ENCODE results near the gene MRGPRG.
"Not testable (repeated sequence)": the region's sequence is repeated elsewhere in the genome, so short reads cannot be mapped to it uniquely, and the experiment has no call there.

The MRGPRG gene, protein sequence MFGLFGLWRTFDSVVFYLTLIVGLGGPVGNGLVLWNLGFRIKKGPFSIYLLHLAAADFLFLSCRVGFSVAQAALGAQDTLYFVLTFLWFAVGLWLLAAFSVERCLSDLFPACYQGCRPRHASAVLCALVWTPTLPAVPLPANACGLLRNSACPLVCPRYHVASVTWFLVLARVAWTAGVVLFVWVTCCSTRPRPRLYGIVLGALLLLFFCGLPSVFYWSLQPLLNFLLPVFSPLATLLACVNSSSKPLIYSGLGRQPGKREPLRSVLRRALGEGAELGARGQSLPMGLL

DNA sequence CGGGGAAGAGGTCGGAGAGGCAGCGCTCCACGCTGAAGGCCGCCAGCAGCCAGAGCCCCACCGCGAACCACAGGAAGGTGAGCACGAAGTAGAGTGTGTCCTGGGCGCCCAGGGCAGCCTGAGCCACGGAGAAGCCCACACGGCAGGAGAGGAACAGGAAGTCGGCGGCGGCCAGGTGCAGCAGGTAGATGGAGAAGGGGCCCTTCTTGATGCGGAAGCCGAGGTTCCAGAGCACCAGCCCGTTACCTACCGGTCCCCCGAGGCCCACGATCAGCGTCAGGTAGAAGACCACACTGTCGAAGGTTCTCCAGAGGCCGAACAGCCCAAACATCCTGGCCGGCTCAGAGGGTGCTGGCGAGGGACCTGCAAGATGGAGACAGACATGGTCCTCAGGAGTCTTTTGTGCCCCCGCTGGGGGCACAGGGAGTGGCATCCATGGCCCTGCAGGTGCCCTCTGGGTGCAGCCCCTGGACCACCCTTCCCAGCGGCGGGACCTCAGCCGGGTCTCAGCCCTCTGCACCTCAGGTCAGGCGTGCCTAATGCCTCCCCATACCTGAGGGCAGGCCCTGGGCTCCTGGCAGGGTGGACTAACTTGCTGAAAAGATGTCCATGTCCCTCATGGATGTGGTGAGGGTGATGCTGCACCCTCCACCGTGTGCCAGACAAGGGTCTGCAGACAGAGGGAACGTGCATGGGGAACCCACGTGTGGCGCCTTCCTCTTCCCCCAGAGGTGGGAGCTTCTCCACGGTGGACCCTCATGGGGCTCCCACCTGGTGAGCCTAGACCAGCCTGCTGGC, at the start of gene MRGPRG:
Gene MRGPRG (minus strand): TSS at position 331 of the 798 bp plus-strand sequence. CDS start 0 bp downstream, at position 331.
- DNase-seq (ENCODE audit: low read depth) = no peak

DNA sequence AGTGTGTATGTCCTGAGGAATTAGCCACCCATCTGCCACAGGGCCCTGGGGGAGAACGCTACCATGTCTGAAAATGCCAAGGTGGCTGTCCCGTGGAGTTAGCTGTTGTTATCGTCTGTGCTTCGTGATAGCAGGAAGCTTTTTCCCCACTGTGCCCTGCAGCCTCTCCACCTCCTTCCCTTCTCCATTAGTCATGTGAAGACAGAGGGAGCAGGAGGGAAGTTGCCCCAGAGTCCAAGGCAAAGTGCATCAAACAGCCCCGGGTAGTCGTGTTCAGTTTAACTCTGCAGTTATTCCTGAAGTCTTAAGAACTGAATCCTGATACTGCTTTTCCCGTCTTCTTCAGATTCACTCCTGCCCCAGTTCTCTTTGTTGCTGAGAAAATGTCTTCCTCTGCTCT, 43.9 kb upstream of the MRGPRG start:
- not testable (repeated sequence) for DNase-seq (ENCODE audit: low read depth)

DNA sequence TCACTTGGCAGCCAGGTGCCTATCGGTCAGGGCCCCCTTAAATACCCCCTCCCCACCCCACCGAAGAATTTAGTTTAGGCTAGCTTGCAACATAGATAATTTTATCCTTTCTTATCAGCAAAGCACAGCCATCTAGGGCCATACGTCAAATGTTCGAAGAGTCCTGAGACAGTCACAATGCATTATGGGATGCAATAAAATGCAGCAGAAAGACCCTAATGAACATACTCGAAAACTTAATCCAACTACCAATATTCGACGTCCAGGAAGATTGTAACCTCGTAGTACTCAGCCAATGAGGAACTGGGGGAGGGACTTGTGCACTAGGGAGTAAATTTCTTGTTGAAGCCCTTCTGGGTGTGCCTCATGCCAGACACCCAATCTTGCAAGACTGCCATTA, 43.2 kb upstream of the MRGPRG start:
- not testable (repeated sequence) for DNase-seq (ENCODE audit: low read depth)

DNA sequence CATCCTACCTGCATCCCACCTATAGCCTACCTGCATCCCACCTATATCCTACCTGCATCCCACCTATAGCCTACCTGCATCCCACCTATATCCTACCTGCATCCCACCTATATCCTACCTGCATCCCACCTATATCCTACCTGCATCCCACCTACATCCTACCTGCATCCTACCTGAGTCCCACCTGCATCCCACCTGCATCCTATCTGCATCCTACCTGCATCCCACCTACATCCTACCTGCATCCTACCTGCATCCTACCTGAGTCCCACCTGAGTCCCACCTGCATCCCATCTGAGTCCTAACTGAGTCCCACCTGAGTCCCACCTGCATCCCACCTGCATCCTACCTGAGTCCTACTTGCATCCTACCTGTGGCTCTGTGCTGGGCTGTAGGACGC, 38.9 kb upstream of the MRGPRG start:
- not testable (repeated sequence) for DNase-seq (ENCODE audit: low read depth)

DNA sequence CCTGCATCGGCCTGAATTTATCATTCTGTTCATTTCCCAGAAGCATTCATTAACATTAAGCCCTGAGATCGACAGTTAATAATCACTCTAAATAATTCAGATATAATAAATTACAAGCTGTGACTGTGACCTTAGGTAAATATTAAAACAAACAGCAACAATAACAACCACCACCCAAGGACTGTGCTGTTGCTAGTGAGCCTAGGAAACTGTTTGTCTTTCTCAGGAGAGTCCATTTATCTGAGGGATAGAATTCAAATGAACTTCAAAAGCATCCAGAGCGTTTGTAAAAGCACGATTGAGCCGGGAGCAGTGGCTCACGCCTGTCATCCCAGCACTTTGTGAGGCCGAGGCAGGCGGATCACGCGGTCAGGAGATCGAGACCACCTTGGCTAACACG, 36.6 kb upstream of the MRGPRG start:
- not testable (repeated sequence) for DNase-seq (ENCODE audit: low read depth)

DNA sequence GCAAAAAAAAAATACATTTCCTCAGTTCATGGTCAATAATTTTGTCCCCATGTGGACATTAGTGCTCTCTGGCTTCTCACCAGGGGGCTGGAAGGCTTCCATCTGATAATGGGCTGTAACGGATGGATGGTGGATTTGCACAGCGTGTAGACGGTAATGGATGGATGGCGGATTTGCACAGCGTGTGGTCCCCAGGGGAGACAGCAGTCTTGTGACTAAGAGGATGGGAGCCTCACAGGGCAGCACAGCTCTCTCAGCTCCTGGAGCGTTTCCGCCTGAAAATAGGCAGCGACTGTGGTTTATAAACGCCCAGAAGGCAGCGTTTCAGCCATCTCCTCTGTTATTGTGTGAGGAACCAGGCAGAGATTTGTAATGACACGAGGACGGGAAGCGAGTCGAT, 36.2 kb upstream of the MRGPRG start:
- DNase-seq (ENCODE audit: low read depth) = not testable (repeated sequence)

DNA sequence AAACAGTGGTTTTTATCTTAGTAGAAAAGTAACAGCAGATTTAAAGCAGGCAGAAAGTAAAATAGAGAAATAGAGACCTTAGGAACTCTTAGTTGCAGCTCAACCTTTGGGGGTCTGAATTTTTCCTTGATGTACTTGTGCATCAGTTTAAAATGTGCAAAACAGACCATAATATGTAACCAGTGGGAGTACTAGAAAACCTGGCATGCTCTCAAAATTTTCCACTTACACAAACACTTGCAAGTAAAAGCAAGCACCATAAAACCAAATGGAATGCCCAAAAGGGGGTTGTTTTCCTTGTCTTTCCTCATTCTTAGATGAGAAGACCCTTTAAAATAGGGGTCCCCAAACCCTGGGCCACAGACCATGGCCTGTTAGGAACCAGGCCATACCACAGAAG, 26.5 kb upstream of the MRGPRG start:
- DNase-seq (ENCODE audit: low read depth) = no peak

DNA sequence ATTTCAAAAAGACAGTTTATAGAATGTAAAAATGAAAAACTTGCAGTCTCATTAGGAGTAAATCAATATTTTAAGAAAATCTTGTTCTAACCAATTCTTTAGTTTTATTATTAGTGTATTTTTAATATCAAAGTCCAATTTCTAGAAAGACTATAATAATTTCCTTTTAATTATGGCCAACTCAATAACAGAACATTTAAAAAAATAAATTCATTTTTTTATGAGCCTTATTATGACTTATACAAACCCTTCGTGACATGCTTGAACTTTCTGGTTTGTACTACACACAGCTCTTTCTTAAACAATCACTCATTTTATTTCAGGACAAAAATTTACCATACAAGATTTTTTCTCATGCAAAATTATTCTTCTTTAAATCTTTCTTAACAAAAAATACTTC, 25.3 kb upstream of the MRGPRG start:
- no peak for DNase-seq (ENCODE audit: low read depth)

DNA sequence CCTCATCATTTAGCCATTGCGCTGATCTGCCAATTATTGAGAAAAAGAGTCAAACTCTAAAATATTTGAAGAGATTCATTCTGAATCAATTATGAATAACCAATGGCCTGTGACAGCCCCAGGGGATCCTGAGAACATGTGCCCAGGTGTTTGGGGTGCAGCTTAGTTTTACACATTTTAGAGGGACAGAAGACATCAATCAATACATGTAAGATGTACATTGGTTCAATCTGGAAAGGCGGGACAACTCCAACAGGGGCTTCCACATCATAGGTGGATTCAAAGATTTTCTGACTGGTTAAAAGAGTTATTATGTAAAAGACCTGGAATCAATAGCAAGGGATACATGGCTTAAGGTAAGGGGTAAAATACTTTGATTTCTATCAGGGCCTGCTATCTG, 18.5 kb upstream of the MRGPRG start:
- DNase-seq (ENCODE audit: low read depth) = no peak

DNA sequence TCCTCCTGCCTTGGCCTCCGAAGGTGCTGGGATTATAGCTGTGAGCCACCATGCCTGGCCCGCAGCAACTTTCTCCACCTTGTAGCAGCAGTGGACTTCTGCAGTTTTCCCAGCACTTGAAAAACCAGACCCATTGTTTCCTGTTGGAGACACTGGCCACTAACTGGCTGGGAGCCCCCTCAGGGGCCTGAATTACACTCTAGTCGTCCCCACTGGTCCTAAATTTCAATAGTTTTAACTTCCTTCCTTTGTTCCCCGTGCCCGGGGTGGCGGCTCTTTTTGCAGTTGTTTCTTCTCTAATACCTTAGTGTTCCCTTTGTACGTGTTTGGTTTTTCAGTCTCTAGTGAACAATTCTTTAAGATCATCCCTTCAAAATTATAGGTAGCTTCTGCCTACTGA, 16.2 kb upstream of the MRGPRG start:
- no peak for DNase-seq (ENCODE audit: low read depth)

DNA sequence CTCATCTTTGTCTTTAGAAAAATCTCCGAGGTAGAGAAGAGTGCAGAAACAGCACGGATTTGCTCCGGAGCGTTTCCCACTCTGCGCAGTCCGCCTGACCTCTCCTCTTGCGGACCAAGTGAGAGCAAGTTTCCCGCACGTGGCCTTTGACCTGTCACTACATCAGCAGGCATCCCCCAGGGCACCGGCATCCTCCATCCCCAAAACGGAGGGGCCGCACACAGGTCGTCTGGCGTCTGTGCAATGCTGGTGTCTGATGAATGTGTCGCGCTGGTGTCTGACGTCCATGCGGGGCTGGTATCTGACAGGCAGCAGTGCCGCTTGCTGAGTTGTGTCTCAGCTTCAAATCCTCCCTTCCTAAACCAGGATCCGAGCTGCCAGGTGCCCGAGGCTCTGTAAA, 14.3 kb upstream of the MRGPRG start:
- DNase-seq (ENCODE audit: low read depth) = no peak

DNA sequence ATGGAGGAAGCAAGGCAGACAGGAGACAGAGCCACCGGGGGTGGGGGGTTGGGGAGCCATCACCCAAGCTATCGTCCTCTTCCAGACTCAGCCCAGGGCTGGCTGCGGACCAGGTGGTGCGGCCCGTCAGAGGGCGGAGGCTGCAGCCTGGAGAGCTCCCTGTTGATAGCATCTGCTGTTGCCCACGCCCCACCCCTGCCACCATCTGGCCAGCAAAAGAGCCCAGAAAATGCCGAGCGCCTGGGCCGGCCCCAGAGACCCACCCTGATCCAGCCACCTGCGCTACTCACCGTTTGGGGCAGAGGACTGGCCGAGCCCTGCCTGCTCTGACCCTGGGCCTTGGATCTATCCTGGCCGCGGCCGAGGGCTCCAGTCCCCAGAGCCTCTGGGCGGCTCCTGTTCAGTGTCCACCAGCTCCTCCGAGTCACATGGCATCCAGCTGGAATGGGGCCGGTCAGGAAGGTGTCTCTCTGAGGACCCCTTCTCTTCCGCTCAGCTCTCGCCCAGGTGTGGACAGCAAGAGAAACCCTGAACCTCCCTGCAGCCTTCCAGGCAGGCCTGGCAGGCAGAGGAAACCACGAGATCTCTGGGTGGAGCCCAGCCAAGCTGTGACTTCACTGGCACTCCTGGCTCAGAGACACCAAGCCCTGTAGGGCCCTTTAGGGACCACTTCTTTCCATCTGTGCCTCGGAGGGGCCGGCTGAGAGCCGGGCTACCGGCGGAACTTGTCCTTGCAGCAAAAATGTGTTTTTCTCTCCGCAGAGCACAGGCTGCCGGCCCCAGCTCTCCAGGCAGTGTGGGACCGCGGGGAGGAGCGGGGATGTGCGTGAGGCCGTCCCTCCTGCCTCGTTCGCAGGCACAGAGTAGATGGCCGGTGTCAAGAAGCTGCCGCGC, 13.5 kb upstream of the MRGPRG start, which contains the start of gene MRGPRE:
Gene MRGPRE (minus strand): TSS at position 567 of the 894 bp plus-strand sequence. CDS start 3,618 bp downstream, outside the sequence.
- DNase-seq (ENCODE audit: low read depth) = no peak

DNA sequence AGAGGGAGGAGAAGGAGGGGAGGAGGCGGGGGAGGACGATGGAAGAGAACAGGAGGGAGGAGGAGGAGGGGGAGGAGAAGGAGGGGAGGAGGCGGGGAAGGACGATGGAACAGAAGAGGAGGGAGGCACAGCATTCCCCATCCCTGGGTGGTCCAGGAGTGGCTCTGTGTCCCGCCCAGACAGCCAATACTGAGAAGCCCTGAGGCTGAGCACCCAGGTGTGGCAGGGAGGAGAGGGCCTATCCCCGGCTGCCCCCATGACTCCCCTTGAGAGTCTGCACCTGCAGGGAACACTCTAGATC, 12.9 kb upstream of the MRGPRG start:
- DNase-seq (ENCODE audit: low read depth) = no peak

DNA sequence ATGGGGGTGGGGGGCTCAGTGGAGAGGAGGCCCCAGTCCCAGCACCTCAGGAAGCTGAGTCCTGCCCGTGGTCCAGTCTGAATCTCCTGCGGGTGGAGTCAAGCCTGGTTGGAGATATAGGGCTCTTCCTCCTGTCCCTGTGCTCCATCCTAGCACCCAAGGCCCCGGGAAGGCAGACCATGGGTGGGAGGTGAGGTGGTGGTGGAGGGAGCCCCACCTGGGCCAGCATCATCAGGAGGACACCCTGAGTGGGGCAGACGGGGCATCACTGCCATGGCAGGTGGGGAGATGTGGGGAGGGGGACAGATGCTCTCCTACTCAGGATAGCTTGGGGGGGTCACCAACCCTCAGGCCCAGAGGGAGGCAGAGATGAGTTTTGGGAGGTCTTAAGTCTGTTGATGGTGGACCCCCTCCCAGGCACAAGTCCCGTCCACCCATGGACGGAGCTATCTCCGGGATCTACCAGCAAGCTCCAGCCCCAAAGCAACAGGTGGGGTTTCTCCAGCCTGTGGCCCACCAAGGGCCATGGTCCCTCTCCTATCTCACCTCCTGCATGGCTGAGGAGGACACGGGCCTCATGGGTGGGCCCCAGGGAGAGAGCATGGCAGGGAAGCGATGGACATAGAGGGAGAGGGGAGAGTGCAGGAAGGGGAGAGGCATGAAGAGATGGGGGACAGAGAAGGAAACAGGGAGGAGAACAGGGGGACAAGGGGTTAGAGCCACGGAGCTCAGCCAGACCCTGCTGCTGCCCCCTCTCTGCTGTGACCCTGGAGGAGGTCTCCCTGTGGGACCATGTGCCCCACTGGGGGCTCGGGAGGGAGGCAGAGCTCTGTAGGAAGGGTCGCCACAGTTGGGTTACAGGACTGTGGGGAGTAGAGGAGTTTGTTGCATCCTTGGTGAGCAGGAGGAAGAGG, 12.3 kb upstream of the MRGPRG start:
- no peak for DNase-seq (ENCODE audit: low read depth)

DNA sequence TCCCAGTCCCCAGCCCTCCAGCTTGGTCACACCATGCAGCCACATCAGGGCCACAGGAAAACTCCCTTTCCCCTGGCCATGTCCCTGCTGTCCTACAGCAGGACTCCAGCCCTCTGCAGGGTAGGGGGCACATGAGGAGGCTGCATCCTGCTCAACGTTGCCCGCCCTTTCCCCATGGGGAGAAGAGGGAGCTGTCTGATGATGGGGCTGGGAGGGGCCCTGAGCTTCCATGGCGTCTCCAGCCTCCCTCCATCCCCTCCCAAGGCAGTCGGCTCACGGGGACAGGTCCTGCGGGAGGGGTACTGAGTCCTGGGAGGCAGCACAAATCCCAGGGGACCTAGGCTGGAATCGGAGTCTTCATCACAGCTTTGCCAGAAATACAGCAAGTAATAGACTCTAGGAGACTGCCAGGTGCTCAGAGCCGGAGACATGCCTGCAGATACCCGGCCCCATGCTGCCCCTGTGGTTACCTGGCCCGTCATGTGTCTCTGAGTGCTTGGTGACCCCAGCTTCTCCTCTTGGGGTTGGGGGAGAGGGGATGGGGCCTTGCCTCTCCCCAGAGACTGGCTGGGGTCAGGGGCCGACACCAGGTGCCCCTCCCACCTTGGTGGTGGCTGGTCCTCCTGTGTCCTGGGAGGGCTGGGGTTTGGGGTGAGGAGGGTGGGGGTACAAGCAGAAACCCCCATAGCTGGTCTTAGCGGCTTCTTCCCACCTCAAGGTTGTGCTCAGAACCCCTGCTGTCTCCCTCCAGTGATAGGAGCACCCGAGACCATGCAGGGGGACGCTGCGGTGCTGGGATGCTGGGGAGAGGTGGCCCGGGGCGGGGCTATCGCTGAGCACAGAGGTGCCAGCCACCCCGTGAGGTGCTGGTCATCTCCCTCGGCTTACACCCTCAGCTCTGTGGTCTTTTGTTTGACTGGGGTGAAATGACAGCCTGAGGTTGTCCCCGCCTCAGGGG, 11.3 kb upstream of the MRGPRG start:
- no peak for DNase-seq (ENCODE audit: low read depth)

DNA sequence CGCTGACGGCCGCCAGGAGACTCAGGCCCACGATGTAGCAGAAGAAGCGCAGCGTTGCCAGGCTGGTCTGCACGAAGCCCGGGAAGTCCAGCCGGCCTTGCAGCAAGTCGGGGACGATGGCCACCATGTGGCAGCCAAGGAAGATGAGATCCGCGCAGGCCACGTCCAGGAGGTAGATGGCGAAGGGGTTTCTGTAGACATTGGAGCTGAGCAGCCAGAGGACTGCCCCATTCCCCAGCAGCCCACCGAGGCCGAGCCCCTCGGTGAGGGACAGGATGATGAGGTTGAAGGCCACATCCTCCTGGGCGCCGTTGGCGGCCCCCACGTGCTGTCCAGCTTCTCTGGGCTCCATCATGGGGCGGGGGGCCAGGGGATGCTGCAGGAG, 9.8 kb upstream of the MRGPRG start:
- no peak for DNase-seq (ENCODE audit: low read depth)

DNA sequence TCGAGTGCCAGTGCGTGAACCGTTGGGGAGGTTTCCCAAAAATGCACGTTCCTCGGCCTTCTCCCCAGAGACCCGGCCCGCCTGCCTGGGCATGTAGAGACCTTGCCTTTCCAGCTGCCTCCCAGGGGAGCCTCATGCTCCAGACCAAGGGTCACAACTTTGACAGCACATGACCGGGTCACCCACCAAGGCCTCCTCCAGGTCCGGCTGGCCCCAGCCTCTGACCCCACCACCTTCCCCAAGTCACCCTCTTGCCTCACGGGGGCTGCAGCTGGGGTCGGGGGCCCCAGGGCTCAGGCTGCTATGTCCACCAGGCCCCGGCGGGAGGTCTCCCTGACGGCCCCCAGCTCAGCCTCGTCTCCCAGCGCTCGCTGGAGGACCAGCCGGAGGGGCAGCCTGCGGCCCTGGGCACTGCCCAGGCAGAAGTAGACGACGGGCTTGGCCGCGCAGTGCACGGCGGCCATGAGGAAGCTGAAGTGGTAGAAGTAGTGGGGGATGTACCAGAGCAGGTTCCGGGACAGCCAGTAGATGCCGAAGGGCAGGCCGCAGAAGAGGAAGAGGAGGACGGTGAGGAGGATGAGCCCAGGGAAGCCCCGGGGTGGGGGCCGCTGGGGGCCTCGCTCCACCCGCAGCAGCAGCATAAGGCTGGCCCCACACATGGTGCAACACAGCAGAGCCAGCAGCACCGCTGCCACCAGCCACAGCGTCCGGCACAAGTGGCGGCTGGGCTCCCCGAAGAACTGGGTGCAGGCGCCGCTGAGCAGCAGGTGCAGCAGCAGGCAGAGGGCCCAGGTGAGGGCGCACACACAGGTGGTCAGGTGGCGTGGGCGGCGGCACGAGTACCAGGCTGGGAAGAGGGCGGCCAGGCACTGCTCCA, 9.2 kb upstream of the MRGPRG start:
- no peak for DNase-seq (ENCODE audit: low read depth)

DNA sequence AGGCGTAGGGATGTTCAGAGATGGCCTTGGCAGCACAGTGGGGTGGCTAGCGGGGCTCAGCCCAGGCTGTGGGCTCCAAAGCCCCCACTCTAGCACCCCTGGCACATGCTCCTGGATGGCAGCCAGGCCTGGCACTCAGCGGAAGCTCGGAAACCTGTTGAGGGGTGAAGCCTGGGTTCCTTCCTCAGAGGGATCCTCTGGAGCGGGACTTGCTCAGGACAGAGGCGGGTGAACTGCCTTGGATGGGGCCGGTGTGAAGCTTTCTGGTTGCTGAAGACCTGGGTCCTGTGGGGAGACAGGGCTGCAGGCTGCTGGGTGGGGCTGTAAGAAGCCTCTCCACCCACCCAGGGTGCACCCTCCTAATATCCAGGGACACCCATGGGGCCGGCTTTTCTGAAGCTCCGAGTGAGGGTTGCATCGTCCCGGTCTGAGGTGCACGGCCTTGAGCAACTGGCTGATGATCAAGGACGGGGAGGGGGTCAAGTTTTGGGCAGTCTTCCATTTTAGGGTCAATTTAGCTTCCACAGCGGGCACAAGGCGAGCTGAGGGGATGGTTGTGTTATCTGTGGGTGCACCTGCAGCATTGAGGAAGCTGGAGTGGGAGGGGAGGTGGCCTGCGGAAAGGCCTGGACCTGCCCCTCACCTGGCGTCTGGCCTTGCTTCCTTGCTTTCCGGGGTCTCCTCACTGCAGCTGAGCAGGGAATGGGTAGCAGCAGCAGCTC, 8.4 kb upstream of the MRGPRG start:
- DNase-seq (ENCODE audit: low read depth) = no peak
